ENCODE data around the gene GRIK4. TPM values are rescaled to one million over a fixed set of nuclear protein-coding genes. Genes with fewer than 3 reads are reported as not detected.

Gene GRIK4
- polyA plus RNA-seq, 1 of the 3 experiments (the other 2 are of a cell fraction), result 0.03 TPM

- 44% methylated on average over 7 of the region's 17 CpGs for WGBS (ENCODE audit: low lambda C conversion rate)
- DNase-seq, result peak; percentile 64
These were observed 148.5 kb downstream of the GRIK4 start for GRCh38 chr11:120660024-120660565.

GRCh38 chr11:120662071-120662676 is 150.6 kb downstream of the GRIK4 start:
- Histone ChIP-seq H3K27me3 (ENCODE audit: insufficient read depth) (no peaks in the 10 kb centered on the region; the same call in 1 of the 2 replicates), H3K4me1 (ENCODE audit: control insufficient read depth in 1 of 2, insufficient read depth in 2 of 2, low read depth in 1 of 2, low read length in 1 of 2) (no peaks in the 10 kb centered on the region; a peak in 1 of 4 replicates), H3K4me2 (no peak overlapping the region), H3F3A (replicated peaks; ENCODE audit: insufficient read depth) (no peaks in the 10 kb centered on the region), H2AFZ (ENCODE audit: low read depth) (no peak overlapping the region), H3K4me3 (ENCODE audit: low read depth in 2 of 2, low read length in 1 of 2) (no peak overlapping the region), H3K79me2 (ENCODE audit: insufficient read depth) (no peaks in the 10 kb centered on the region), H3K9ac (no peak overlapping the region), H4K20me1 (ENCODE audit: insufficient read depth) (no peaks in the 10 kb centered on the region), H3K9me2 (no peaks in the 10 kb centered on the region), H3K27ac (ENCODE audit: low read depth in 2 of 2, low read length in 1 of 2) (no peak overlapping the region), H3K9me3 (no peaks in the 10 kb centered on the region), H3K36me3 (replicated peaks in 1 of 2; ENCODE audit: control insufficient read depth in 1 of 2, insufficient read depth in 2 of 2, low read length in 1 of 2) (no peaks in the 10 kb centered on the region)
- ChIA-PET CTCF (interaction anchor here (1.3 to 1.9 kb wide), 3 partner anchors 23 to 151 kb away, joined by 3 to 5 read pairs (median 4); partner anchors contain the start of gene GRIK4), POLR2A (no interaction called here)
- 51% methylated on average over 9 of the region's 9 CpGs for WGBS (ENCODE audit: low lambda C conversion rate)
- DNase-seq, result no peak
- TF ChIP-seq IRF3 (IDR thresholded peaks at IDR 0.05; ENCODE audit: low read depth, low read length) (no peak), SMC3 (IDR thresholded peaks at IDR 0.05; ENCODE audit: low read depth, low read length) (no peak), RXRA (IDR thresholded peaks at IDR 0.05; ENCODE audit: borderline replicate concordance, low read depth) (no peak)

More at GRCh38 chr11:120660024-120660565, 148.5 kb downstream of the GRIK4 start:
- no peaks in the 10 kb centered on the region for H3K9me2 ChIP-seq
- peak; percentile 28; the same call in 1 of the 2 replicates for TF ChIP-seq RAD21 (IDR thresholded peaks at IDR 0.05; ENCODE audit: low read length)
- TF ChIP-seq FOXJ3 (CRISPR knock-in tag; IDR thresholded peaks at IDR 0.05), result no peak
- TF ChIP-seq IRF3 (IDR thresholded peaks at IDR 0.05; ENCODE audit: low read depth, low read length), result no peak
- TF ChIP-seq CTCF (IDR thresholded peaks at IDR 0.05), result peak; percentile 39
- no peaks in the 10 kb centered on the region for H3K79me2 ChIP-seq (ENCODE audit: insufficient read depth)
- H3K9me3 ChIP-seq, result no peaks in the 10 kb centered on the region
- H3K4me2 ChIP-seq, result no peak overlapping the region
- H3K27ac ChIP-seq (ENCODE audit: low read depth in 2 of 2, low read length in 1 of 2), result no peak overlapping the region
- no peak overlapping the region for H3K9ac ChIP-seq
- H3K4me1 ChIP-seq (ENCODE audit: control insufficient read depth in 1 of 2, insufficient read depth in 2 of 2, low read depth in 1 of 2, low read length in 1 of 2), result no peaks in the 10 kb centered on the region; a peak in 1 of 4 replicates
- H3K36me3 ChIP-seq (replicated peaks in 1 of 2; ENCODE audit: control insufficient read depth in 1 of 2, insufficient read depth in 2 of 2, low read length in 1 of 2), result no peaks in the 10 kb centered on the region
- no peak overlapping the region for H2AFZ ChIP-seq (ENCODE audit: low read depth)
- CTCF ChIA-PET, result interaction anchor here (0.6 to 2.3 kb wide), 11 partner anchors 11 to 460 kb away, joined by 3 to 5 read pairs (median 3); no protein-coding TSS in a partner anchor
- no peaks in the 10 kb centered on the region for H4K20me1 ChIP-seq (ENCODE audit: insufficient read depth)
- no peaks in the 10 kb centered on the region for H3F3A ChIP-seq (replicated peaks; ENCODE audit: insufficient read depth)
- H3K4me3 ChIP-seq (ENCODE audit: low read depth in 2 of 2, low read length in 1 of 2), result no peak overlapping the region
- POLR2A ChIA-PET, result no interaction called here
- H3K27me3 ChIP-seq (ENCODE audit: insufficient read depth), result no peaks in the 10 kb centered on the region

Measured in SK-N-SH (cell line).